Esophagus mucosa (tissue), 1 donor: ENCODE data around the gene RPL27A. TPM values are rescaled to one million over a fixed set of nuclear protein-coding genes. Genes with fewer than 3 reads are reported as not detected.

Source experiments
- ATAC-seq: fragments of 200-7000 bp; cut with Tn5 transposase; one replicate; pipeline ENCODE4 v1.9.1; 2020
- total RNA-seq: library from RNA; stranded (reverse); gene quantifications from one replicate; pipeline ENCODE4 v1.2.4, GENCODE V29; 2023
- donor health status: DM: yes; HTN: yes; CAD: no.

The RPL27A gene
- total RNA-seq, 1 donor from 2014 or later = 1,154 TPM

- ATAC-seq = no peak
Measured at GRCh38 chr11:8721609-8722500, 39.3 kb downstream of the RPL27A start.

GRCh38 chr11:8722809-8723208, 40.2 kb downstream of the RPL27A start:
- no peak for ATAC-seq

GRCh38 chr11:8723711-8724110, 41.1 kb downstream of the RPL27A start:
- no peak for ATAC-seq

DNA sequence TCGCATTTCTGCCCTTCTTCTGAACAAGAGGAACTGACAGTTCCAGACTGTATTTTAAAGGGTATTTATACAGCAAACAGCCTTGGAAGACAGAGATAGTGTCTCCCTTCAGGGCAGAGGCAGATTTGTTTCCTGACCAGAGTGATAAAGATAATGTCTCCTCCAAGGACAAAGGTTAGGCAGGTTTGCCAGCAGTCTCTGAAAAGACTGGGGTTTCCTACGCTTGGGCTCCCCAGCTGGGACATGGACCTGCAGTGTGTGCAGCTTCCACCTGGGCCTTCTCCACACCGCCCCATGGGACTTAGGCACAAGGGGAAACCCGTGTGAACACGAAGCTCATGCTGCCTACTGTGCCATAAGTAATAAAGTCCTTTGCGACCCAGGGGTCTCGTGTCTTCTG, 42.1 kb downstream of the RPL27A start:
- no peak for ATAC-seq

DNA sequence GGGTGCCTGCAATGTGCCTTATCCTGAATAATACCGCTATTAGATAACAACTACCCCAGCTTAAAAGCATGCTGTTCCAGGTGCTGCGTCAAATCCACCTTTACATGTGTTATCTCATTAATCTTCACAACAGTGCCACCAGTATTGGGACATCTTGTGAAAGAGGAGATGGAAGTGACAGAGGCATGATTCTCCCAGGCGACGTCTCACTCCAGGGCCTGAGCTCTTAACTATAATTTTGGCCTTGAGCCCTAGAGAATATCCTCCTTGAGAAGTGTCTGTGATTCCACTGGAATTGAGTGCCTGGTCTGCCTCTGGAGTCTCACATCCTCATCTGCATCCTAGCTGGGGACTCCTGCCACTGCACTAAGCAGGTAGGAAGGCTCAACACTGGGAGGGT, 43.8 kb downstream of the RPL27A start:
- no peak for ATAC-seq

GRCh38 chr11:8728563-8728962, 46.0 kb downstream of the RPL27A start:
- no peak for ATAC-seq

DNA sequence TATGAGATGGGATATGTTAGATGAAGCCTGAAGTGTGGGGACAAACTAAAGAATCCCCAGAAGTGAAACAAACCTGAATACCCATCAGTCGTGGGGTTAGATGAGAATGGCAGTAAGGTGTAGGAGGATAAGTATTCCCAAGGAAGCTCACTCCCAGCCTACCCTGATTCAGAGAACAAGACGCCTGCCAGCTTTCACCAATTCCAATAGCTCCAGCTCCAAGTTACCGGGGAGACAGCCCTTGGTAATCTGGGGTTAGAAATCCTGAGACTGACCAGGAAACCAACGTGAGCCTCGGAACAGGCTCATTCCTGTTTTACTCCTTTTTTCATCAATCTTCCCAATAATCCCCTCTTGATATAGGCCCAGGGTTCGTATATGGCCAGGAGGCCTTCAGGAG, 46.5 kb downstream of the RPL27A start:
- ATAC-seq = no peak

GRCh38 chr11:8729837-8730696, 47.5 kb downstream of the RPL27A start:
- ATAC-seq = no peak

GRCh38 chr11:8730697-8731020, 48.1 kb downstream of the RPL27A start:
- ATAC-seq = no peak

GRCh38 chr11:8731647-8732323, 49.2 kb downstream of the RPL27A start:
- ATAC-seq = no peak

DNA sequence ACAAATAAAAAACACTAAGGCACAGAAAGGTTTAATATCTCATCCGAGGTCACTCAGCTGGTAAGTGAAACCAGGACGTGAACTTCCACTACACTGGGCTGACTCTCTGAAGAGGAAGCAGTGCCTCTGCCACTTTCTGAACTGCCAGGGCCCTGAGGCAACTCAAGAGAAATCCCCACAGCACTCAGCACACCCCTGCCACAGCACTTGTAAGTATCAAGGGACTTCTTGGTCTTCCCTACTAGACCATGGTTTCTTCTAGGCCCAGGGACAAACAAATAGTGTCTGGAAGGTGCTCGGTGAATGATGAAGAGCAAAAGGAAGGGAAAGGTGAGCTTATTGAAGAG, 49.7 kb downstream of the RPL27A start:
- ATAC-seq = peak; percentile 27

GRCh38 chr11:8732748-8733241, 50.2 kb downstream of the RPL27A start:
- ATAC-seq = peak; percentile 46

- no peak for ATAC-seq
Measured at GRCh38 chr11:8733852-8734251, 51.3 kb downstream of the RPL27A start.

- ATAC-seq = no peak
Measured at GRCh38 chr11:8735094-8735493, 52.5 kb downstream of the RPL27A start.

GRCh38 chr11:8739309-8739793, 56.8 kb downstream of the RPL27A start:
- no peak for ATAC-seq

Other genes starting within 250 kb of the RPL27A start
- gene STK33, start 88.6 kb upstream of the RPL27A start, total RNA-seq = 0.52 TPM
- gene TRIM66, start 127 bp upstream of the RPL27A start, total RNA-seq = 11.8 TPM
- 23.2 TPM for gene AKIP1, start 228.4 kb downstream of the RPL27A start, total RNA-seq